GM21515 (cell line): ENCODE results near the gene KCTD1.
A peak's percentile ranks its signal among the peaks of the same experiment; 100 is the strongest.

ENCODE experiments used
- ATAC-seq: cut with Tn5 transposase; IDR thresholded peaks from one replicate; pipeline ENCODE4 v1.9.1; 2021; ENCODE audit not compliant: unreplicated experiment

Gene KCTD1

DNA sequence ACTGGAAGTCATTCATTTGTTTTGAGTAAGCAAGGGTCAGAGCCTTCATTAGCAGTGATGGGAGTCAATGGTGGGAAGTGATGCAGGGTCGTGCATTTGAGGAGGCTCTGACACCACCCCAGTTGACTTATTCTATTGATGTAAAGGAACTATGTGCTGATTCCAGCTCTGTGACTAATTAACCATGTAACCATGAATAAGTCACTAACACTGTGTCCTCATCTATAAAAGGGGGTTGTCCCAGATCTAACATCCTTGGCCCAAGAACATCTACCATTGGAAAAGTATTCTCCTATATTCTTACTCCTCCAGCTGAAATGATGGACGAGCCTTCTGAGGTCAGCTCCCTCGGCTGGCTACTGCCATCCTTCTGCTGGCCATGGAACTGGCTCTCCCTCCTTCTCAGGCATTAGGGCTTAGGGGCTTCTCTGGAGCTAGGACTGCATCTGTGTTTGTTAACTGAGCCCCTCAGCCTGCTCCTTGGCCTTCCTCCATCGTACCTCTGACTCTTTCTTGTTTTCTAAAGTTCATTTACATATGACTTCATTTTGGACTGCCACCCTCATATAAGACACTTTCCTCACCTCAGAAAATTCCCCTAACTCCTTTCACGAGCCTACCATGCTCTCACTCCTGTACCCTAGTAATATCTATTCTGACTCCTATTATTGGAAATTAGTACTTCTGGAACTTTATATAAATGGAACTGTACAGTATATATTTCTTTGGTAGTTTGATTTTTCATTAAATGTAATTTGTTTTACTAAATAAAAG lies 115.5 kb downstream of the KCTD1 start:
- no peak for ATAC-seq

DNA sequence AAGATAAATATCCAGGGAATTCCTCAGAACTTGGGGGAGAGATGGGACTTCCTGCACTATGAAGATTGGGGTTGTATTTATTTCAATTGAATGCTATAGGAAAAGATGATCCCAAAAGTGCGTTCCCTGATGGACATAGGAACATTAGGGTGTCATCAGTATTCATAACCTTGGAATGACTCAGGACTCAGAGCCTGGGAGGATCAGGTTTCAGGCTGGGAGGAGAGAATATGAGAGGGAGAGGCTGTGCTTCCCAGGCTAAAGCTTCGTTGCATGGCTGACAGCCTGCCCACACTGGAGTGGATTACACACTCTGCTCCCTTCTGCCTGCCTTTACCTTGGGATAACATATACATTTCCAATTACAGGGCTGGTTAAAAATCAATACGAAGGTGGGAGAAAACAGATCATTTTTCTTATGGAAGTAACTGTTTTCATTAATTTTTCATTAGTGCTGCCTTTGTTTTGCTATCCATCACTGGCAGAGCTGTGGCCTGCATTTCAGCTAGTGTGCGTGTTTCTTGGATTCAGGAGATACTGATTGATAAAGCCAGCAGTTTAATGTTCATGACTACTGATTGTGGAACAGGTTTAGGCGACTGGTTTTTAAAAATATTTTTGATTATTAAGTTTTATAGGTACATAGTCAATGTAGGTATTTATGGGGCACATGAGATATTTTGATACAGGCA lies 118.7 kb downstream of the KCTD1 start:
- no peak for ATAC-seq

DNA sequence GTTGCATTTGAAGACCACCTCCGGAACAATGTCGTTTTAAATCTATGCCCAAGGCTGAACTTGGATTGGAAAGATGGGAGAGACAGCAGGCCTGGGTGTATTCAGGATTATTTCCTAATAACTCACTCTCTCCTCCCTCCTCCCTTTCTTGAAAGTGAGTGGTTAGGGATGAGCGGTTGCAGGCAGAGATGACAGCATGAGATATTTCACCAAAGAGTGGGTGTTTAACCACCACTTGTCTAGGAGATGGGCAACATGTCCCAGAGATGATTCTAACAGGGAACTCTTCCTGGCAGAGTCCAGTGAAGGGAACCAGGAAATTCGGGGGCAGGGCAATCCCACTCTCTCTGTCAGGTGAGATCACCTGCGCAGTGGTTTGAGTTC lies 123.2 kb downstream of the KCTD1 start:
- no peak for ATAC-seq

DNA sequence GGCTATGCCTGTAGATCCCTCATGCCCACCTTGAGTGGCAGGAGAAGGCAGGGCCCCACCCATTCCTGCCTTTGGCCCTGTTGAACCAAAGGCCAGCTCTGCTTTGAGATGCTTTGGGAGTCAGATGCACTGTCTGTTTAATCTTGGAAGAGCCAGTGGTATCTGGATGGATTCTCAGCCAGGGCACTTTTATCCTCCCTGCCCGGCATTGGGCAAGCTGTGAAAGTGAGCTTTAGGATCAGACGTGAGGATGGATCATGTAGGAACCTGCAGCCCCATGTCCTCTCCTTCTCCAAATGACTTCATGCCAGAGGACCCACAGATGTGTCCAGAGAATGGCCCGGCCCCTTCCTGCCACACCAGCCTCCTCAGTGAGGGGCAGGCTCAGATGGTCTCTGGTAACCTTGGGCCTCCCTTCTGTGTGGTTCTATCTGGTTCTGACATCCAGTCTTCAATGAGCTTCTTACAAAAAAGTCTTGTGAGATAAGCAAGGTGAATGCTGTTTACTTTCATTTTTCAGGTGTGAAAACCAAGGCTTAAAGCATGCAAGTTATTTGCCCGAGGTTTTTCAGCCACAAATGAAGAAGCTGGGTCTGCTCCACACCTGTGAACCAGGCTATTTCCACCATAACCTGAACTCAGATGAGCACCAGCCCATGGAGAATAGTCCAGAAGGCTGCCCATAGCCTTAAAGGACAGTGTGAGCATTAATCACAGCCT lies 123.8 kb downstream of the KCTD1 start:
- ATAC-seq, result no peak

DNA sequence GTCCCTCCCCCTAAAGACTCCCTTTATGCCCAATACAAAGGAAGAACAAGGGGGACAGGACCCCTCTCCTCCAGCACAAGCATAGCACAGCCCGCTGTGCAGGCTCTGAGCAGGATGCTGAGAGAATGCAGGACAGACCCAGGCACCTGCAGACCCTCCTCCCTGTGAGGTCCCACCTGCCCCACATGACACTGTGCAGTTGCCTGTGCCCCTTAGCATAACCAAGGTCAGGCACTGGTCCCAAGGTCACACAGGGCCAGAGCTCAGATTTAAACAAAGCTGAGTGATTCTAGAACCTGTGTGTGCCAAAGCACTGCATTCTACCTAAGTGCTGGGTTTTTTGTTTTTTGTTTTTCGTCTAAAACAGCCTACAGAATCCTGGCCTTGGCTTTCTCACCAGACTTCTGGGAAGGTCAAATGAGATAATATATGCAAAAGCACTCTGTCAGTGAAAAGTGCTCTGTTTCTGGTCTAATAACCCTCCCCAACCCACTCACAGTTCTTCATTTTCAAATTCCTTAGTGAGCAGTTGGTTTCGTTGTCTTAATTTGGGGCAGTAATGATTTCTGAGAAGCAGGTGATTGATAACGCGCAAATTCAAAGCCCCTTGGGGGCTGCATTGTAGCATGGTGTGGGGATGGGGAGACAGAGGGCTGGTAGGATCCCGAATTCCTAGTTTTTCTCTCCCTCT lies 125.7 kb downstream of the KCTD1 start:
- ATAC-seq, result peak; percentile 88

DNA sequence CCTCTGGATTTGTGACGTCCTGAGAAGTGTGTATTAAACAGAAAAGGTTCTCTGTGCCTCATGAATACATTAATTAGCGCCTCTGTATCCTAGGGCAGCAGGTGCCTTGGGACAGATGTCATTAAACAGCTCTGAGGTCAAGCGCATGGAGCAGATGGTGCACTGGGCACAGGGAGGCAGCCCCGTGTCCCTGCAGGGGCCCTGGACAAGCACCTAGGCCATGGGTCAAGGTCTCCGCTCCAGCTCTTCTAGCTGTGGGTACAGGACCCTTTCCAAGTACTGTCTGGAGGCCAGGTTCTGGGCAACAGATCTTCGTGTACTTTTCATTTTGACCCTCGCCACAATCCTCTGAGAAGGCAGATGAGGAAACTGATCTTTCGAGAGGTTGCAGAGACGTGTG lies 126.4 kb downstream of the KCTD1 start:
- ATAC-seq, result no peak

DNA sequence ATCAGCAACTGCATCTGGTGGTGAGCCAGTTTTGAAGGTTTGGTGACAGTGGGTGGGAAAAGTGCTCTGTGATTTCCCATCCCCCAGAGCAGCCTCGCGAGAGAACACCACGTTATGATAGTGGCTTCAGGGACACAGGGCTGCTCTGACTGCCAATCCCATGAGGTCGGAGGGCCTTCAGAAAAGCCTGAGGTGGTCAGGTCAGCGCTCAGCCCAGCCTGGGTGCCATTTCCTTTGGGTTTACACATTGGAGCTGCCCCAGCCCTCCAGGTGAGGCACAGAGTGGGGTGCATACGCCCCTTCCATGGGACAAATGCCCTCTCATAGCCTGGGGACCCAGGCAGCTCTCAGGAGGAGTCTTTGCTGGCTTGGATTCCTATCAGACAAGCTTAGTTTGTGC lies 126.8 kb downstream of the KCTD1 start:
- no peak for ATAC-seq

DNA sequence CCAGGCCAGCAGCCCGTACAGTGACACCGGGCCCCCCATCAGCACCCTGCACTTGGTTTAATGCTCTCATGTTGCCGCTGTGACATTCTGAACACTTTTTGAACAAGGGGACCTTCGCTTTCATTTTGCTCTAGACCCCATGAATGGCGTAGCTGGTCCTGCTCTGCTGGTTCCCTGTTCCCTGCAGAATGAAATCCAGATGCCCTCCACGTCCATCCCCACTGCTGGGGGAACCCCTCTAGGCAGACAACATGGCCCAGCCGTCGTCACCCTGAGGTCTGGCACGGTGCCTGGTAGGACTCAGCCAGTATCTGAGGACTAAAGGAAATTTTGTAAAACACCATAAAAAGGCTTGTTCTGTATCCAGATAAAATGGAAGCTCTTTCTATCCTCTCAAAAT lies 128.6 kb downstream of the KCTD1 start:
- ATAC-seq, result no peak

DNA sequence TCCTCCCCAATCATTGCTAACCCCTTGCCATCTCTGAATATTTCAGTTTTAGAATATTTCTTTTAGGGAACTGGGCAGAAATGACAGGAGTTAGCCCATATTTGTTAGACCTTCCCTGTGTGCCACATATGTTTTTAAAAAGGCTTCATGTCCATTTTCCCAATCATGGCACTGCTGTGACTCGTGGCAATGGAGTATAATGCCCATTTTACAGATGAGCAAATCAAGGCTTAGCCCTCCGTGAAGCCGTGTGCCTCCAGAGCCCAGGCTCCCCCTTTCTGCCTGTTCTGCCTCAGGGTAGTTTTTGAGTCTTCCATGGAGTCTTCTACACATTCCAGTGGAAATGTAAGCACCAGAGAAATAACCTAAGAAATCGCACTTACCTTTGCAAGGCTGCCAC lies 130.1 kb downstream of the KCTD1 start:
- no peak for ATAC-seq

DNA sequence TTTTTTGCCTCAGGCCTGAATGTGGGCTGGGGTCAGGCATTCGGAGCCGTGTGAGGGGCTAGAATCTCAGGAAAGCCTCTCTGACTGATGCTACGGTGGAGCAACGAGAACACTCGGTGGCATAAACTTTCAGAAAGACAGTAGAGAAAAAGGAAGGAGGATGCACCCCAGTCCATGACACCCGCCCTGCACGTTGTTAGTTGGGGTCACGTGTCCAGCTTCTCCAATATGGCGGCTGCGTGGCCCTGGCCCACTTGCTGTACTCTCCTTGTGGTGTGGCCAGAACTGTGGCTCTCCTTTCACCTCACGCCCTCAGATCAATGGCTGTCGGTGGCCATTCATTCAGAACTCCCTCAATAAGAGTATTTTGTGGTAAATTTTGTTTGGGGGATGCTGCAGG lies 131.2 kb downstream of the KCTD1 start:
- no peak for ATAC-seq

DNA sequence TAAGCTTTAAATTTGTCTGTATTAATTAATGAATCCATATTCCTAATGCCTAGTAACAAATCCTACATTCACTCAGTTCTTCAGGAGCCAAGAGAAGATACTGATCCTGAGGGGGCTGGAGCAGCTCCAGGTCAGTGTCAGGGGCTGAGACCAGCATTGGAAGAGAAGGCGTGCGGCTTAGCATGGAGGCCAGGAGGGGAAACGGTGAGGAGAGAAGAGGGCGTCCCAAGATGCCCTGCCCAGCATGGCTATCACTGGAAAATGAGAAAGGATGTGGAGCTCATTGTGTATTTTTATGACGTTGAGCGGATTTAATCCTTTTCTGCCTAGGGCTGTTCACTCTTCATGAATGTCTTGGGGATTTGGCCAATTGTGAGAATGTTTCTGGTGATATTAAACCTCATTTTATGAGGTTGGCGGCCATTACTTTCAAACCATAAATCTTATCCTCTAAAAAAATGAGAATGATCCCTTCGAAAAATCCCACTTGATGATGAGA lies 131.7 kb downstream of the KCTD1 start:
- ATAC-seq, result no peak

DNA sequence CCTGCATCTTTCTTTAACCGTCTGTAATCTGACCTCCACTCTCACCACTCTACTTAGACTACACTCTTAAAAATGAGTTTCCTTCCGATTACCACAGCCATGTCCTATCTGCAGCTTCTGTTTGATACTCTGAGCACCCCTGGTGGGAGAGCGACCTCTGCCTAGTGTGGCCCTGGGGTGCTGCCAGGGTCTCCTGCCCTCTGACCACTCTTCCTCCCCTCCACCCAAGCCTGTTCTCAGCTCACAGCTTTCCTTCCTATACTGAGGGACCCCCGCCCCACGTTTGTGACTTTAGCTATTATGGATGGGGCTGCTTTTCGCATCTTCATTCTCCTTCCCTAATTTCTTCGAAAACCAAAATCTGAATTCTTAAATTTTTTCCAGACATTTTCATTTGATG lies 132.7 kb downstream of the KCTD1 start:
- no peak for ATAC-seq

DNA sequence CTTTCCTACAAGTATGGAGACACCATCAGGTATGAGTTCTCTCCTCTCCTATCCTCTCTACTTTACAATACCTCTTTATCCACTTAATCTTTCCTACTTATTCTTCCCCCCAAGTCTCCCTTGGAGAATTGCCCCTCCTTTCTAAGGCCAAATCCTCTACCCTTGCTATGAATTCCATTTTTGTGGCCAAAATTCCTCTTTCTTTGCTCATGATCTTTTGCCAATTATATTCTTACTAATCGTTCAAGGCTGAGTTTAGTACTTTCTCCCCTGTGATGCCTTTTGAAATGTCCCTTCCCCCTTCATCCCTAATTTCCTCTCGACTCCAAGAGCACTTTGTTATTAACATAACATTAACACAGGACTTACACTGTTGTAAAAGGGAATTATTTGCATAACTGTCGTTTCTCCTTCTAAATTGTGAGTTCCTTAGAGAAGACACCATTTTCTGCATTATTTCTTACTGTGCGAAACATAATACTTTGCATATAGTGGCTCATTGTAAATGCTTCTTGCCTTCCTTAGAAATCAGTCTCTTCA lies 133.4 kb downstream of the KCTD1 start:
- ATAC-seq, result no peak

DNA sequence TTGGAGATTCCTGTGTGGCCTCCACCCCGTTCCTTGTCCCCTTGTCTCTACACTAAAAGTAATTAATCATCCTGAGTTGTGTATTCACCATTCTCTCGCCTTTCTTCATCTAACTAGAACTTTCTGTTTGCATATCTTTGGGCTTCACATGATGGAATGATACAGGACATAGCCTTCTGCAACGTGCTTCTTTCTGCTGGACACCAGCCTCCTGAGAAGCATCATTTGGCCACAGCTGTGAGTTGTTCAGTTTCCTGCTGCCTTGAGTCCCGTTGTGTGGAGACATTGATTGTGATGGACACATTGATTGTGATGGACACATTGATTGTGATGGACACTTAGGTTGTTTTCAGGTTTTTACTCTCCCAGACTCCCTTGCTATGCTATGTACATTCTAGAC lies 139.3 kb downstream of the KCTD1 start:
- ATAC-seq, result no peak

DNA sequence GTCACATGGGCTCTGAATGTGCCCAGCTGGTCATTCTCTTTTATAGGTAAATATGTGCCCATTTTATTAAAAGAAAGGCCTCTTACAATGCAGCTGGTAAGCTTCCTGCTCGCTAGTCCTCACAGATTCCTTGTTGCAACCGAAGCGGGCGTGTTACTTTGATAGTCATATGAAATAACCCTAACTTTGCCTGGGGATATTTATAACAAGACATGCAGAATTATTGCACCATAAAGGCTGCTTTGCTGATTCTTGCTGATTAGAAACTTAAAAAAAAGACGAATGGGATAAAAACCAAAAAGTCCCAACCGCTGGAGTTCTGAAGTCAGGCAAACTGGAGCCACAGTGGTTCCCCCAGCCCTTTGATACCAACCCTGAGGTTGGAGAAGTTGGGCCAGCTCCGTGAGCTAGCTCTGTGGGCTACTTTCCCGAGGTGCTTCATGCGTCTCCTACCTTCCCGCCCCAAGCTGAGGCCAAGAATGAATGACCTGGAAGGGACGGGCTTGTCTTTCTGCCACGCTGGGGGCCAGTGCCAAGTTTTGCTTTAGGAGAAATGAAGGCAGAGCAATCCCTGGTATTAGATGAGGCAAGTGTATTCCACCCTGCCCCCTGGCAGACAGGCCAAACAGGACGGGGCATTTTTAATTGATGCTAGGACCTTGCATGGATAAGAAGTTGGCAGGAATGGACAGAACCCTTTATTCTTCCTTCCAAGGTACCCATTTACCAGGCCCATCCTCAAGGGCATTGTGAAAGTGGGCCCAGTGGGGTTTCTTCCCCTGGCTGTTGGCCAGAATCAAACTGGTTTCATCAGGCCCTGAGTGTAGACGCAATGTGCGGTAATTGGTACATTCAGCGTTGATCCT lies 140.4 kb downstream of the KCTD1 start:
- ATAC-seq, result no peak

DNA sequence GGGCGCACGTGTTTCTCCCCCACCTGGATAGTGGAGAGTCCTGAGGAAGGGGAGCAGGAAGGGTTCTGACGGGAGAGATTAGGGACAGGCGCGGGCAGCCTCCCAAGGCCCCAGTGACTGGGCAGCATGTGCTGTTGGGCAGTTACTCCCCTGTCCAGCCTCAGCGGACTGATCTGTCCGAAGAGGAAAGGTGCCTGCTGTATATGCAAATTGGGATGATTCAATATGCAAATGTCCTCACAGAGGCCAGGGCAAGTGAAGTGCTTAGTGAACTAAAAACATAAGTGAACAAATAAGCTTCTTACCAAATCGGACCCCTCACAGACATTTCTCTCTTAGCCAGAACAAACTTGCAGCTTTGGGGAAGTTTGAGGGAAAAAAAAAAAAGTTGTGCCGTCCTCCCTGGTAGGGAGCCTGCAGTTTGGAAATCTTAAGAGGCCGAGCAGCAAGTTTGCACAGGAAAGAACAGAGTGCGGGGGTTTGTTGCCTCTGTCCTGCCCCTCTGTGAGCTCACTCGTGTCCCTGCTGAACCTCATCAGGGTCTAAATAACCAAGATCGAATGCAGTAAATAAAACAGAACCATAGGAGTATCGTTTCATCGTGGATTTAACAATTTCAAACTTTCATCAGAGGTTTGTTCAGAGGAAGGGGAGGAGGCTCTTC lies 141.4 kb downstream of the KCTD1 start:
- no peak for ATAC-seq

DNA sequence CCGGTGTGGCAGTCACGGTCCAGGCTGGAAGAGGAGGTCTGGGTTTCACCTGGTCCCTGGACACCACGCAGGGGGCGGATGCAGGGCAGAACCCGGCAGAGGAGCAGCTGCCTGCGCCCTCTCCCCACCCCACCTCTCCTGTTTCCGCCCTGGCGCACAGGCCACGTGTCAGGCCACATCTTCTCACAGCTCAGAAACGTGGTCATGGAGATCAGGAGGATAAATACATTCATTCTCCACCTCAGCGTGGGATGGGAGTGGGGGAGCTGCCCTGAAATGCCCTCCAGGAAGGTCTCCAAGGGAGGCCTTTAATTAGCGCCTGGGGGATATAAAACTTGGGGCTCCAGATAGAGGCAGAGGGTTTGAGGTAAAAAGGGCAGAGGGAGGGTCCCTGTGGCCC lies 142.0 kb downstream of the KCTD1 start:
- no peak for ATAC-seq

DNA sequence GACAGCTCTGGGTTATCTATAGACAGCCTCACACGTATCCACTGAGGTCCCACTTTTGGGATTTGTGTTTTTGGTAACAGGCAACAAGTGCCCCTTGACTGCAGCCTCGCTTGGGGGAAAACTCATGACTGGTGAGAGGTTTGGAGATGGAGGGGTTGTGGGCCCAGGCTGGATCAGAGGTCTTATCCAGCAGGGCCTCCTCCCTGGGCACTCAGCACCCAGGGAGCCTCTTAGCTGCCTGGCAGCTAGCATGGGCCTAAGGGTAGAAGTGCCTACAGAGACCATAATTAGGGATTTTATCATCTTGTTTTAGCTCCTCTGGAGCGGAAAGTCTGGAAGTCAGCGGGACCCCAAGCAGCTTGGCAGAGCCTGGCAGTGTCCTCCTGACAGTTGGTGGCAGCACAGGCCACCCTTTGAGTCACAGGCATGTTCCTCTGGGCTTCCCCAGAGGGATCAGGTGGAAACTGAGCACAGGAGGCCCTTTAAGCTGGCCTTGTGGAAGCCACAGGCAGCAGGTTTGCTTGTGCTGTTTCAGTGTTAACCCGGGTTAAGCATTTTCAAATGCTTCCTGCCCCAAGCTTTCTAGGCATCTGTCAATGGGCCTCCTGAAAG lies 143.1 kb downstream of the KCTD1 start:
- ATAC-seq, result peak; percentile 85
